H1 (cell line): Measurements from ENCODE around the gene PPA2. TPM values are rescaled to one million over a fixed set of nuclear protein-coding genes. Genes with fewer than 3 reads are reported as not detected.
"Not testable (repeated sequence)": the region's sequence is repeated elsewhere in the genome, so short reads cannot be mapped to it uniquely, and the experiment has no call there.

Experiments used
- CTCF ChIA-PET: fragments of 300-600 bp; sonication (Branson Sonifier 250); formaldehyde crosslinking; loops from one replicate; lab custom pipeline; 2021; ENCODE audit not compliant: partially characterized antibody; lab: Charles Lee
- POLR2A ChIA-PET: fragments of 300-600 bp; sonication (Branson Sonifier 250); formaldehyde crosslinking; loops from one replicate; lab custom pipeline; 2021; ENCODE audit warnings: inconsistent platforms; ENCODE audit not compliant: partially characterized antibody; lab: Charles Lee
- DNase-seq, 2 experiments: peaks; one replicate each; pipeline versions ENCODE4 v3.0.0 to v3.0.0-alpha.2; 2010 to 2022; ENCODE audit warnings: low spot score in 2 of 2, low read depth in 1 of 2, mixed read lengths in 1 of 2
- FAIRE-seq: peaks from 2 replicates; lab custom pipeline; 2011; peaks lifted over from hg19 to GRCh38; lab: Jason Lieb, UNC
- H2AFZ ChIP-seq: 2 replicates; pipeline ENCODE4 v1.8.1; 2012; ENCODE audit warnings: low read length, inconsistent platforms
- H2AK5ac ChIP-seq: 2 replicates; pipeline ENCODE4 v1.6.1; 2013; ENCODE audit warnings: low read depth, low read length
- H2BK120ac ChIP-seq: replicated peaks from 2 replicates; pipeline ENCODE3; 2013; ENCODE audit warnings: low read depth, low read length, inconsistent platforms
- H2BK12ac ChIP-seq: 2 replicates; pipeline ENCODE4 v1.6.1; 2013; ENCODE audit warnings: low read depth, low read length
- H2BK15ac ChIP-seq: 2 replicates; pipeline ENCODE4 v1.6.1; 2013; ENCODE audit warnings: low read length
- H2BK20ac ChIP-seq: 2 replicates; pipeline ENCODE4 v1.6.1; 2013; ENCODE audit warnings: low read length
- H2BK5ac ChIP-seq: 2 replicates; pipeline ENCODE4 v1.6.1; 2013; ENCODE audit warnings: low read depth, low read length
- H3K14ac ChIP-seq: 2 replicates; pipeline ENCODE4 v1.6.1; 2013; ENCODE audit warnings: inconsistent platforms; ENCODE audit not compliant: insufficient read length
- H3K18ac ChIP-seq: 2 replicates; pipeline ENCODE4 v1.6.1; 2013; ENCODE audit warnings: low read length; ENCODE audit errors: extremely low read depth
- H3K23ac ChIP-seq: 2 replicates; pipeline ENCODE4 v1.6.1; 2013; ENCODE audit warnings: inconsistent platforms; ENCODE audit not compliant: insufficient read length
- H3K23me2 ChIP-seq: 2 replicates; pipeline ENCODE4 v1.6.1; 2013; ENCODE audit warnings: low read depth, low read length
- H3K27ac ChIP-seq: 2 replicates; pipeline ENCODE4 v1.6.1; 2011; ENCODE audit warnings: low read depth, low read length, inconsistent platforms
- H3K27me3 ChIP-seq, 4 experiments: replicated peaks in 1 of 4; 1 replicate in 1 of 4; 2 replicates in 3 of 4; pipeline versions ENCODE4 v1.6.1 to v1.8.1; 2011 to 2013; ENCODE audit warnings: low read length in 3 of 4, mild to moderate bottlenecking in 3 of 4, inconsistent platforms in 2 of 4, mixed read lengths in 2 of 4, moderate library complexity in 1 of 4; ENCODE audit not compliant: control insufficient read depth in 3 of 4, insufficient read depth in 3 of 4; ENCODE audit errors: extremely low read depth in 1 of 4
- H3K36me3 ChIP-seq, 4 experiments: 2 replicates each; pipeline versions ENCODE4 v1.6.1 to v1.8.1; 2011 to 2013; ENCODE audit warnings: mild to moderate bottlenecking in 4 of 4, low read length in 3 of 4, moderate library complexity in 2 of 4, control low read depth in 1 of 4, inconsistent platforms in 1 of 4; ENCODE audit not compliant: insufficient read depth in 4 of 4, control insufficient read depth in 2 of 4
- H3K4ac ChIP-seq: replicated peaks from 2 replicates; pipeline ENCODE3; 2013; ENCODE audit warnings: low read length, low read depth, mixed read lengths, inconsistent platforms; ENCODE audit not compliant: insufficient read length
- H3K4me1 ChIP-seq, 4 experiments: replicated peaks in 1 of 4; 1 replicate in 1 of 4; 2 replicates in 3 of 4; pipeline versions ENCODE4 v1.6.1 to v1.8.1; 2011 to 2013; ENCODE audit warnings: low read length in 3 of 4, inconsistent platforms in 2 of 4, mixed read lengths in 1 of 4; ENCODE audit not compliant: insufficient read depth in 4 of 4, control insufficient read depth in 3 of 4
- H3K4me2 ChIP-seq, 2 experiments: 2 replicates each; pipeline versions ENCODE4 v1.6.1 to v1.8.1; 2011 to 2013; ENCODE audit warnings: low read depth in 2 of 2, low read length in 2 of 2, control low read depth in 1 of 2, inconsistent platforms in 1 of 2, mild to moderate bottlenecking in 1 of 2; ENCODE audit not compliant: insufficient read depth in 1 of 2
- H3K4me3 ChIP-seq, 4 experiments: fragments of 200-600, 300-600 bp in 1 of 4; sonication (generic), shearing (Covaris generic), sonication (Bioruptor Twin) in 1 of 4; 2 replicates each; pipeline versions ENCODE4 v1.5.1 to v1.8.1; 2011 to 2016; ENCODE audit warnings: low read length in 4 of 4, low read depth in 3 of 4, control low read depth in 2 of 4, inconsistent platforms in 2 of 4, mild to moderate bottlenecking in 2 of 4, mixed read lengths in 1 of 4, moderate library complexity in 1 of 4; ENCODE audit not compliant: insufficient read depth in 2 of 4; ENCODE audit errors: extremely low read depth in 1 of 4
- H3K56ac ChIP-seq: replicated peaks from 2 replicates; pipeline ENCODE3; 2013; ENCODE audit warnings: low read depth, mild to moderate bottlenecking, mixed read lengths, low read length, inconsistent platforms; ENCODE audit not compliant: insufficient read length
- H3K79me1 ChIP-seq: 2 replicates; pipeline ENCODE4 v1.6.1; 2013; ENCODE audit warnings: low read depth, low read length, control low read depth
- H3K79me2 ChIP-seq, 2 experiments: 2 replicates each; pipeline versions ENCODE4 v1.6.1 to v1.8.1; 2012 to 2013; ENCODE audit warnings: low read length in 2 of 2, mild to moderate bottlenecking in 2 of 2, inconsistent platforms in 1 of 2; ENCODE audit not compliant: insufficient read depth in 2 of 2, control insufficient read depth in 1 of 2
- H3K9ac ChIP-seq, 4 experiments: replicated peaks in 1 of 4; 1 replicate in 1 of 4; 2 replicates in 3 of 4; pipeline versions ENCODE4 v1.6.1 to v1.8.1; 2011 to 2013; ENCODE audit warnings: low read depth in 3 of 4, low read length in 3 of 4, control low read depth in 2 of 4, mild to moderate bottlenecking in 2 of 4, moderate library complexity in 2 of 4, inconsistent platforms in 1 of 4; ENCODE audit errors: extremely low read depth in 1 of 4
- H3K9me3 ChIP-seq, 2 experiments: 2 replicates each; pipeline versions ENCODE4 v1.6.1 to v1.8.1; 2012 to 2013; ENCODE audit warnings: mild to moderate bottlenecking in 2 of 2, moderate library complexity in 2 of 2, control low read depth in 1 of 2, inconsistent platforms in 1 of 2, low read depth in 1 of 2, low read length in 1 of 2, mixed read lengths in 1 of 2; ENCODE audit not compliant: insufficient read depth in 2 of 2
- H4K20me1 ChIP-seq, 2 experiments: replicated peaks in 1 of 2; 2 replicates each; pipeline versions ENCODE3 to v1.8.1; 2011 to 2013; ENCODE audit warnings: inconsistent platforms in 2 of 2, low read length in 2 of 2, mild to moderate bottlenecking in 1 of 2; ENCODE audit not compliant: insufficient read depth in 2 of 2, control insufficient read depth in 1 of 2
- H4K5ac ChIP-seq: 2 replicates; pipeline ENCODE4 v1.6.1; 2013; ENCODE audit warnings: low read length, low read depth, mixed read lengths, inconsistent platforms; ENCODE audit not compliant: insufficient read length
- H4K8ac ChIP-seq: 2 replicates; pipeline ENCODE4 v1.8.0; 2013; ENCODE audit warnings: mild to moderate bottlenecking, moderate library complexity, low read length, inconsistent platforms; ENCODE audit not compliant: insufficient read depth; ENCODE audit errors: extremely low read depth
- H4K91ac ChIP-seq: replicated peaks from 2 replicates; pipeline ENCODE3; 2013; ENCODE audit warnings: low read length, mixed read lengths, inconsistent platforms; ENCODE audit not compliant: insufficient read length
- WGBS, 2 experiments: shearing (Covaris generic) in 1 of 2; methylation state at CpG; one replicate each; pipeline versions ENCODE4 v1.1.6 to v1.1.7; 2013 to 2015; ENCODE audit warnings: low lambda C conversion rate in 2 of 2, mixed read lengths in 2 of 2, inconsistent platforms in 1 of 2, low coverage in 1 of 2, missing lambda C conversion rate in 1 of 2; ENCODE audit not compliant: insufficient replicate concordance in 2 of 2, insufficient coverage in 1 of 2, insufficient read length in 1 of 2; ENCODE audit errors: extremely low coverage in 1 of 2, missing lambda C conversion rate in 1 of 2; 5-methylcytosine and 5-hydroxymethylcytosine counted together
- polyA plus RNA-seq, 7 experiments: library from polyadenylated mRNA; depleted of rRNA in 3 of 7; stranded (reverse) in 5 of 7; unstranded in 2 of 7; fragments of >200 nt in 5 of 7; fragments of 200-250 nt in 2 of 7; gene quantifications; 1 replicate in 5 of 7; 2 replicates in 1 of 7; 4 replicates in 1 of 7; pipeline versions ENCODE4 v1.2.1 to v1.2.3, GENCODE V29; 2011 to 2013; ENCODE audit warnings: missing spikeins in 2 of 7, mixed read lengths in 2 of 7
- total RNA-seq: library from RNA; stranded (reverse); fragmentation: NEBNext Ultra II Directional; extraction: Animal tissue kit (Norgen Biotek cat#: 25700); gene quantifications from 2 replicates; pipeline ENCODE4 v1.2.1, GENCODE V29; 2021

Gene PPA2
- total and polyA plus RNA-seq, 2 of the 8 experiments (the other 6 are each of a cell fraction or from before 2014, with no cell fraction given): 24.9 to 62.7 TPM

GRCh38 chr4:105464563-105464962 lies 9.3 kb downstream of the PPA2 start:
- H3K23ac ChIP-seq, DNase-seq, H2BK5ac ChIP-seq, H3K4ac ChIP-seq, H2BK120ac ChIP-seq, FAIRE-seq, H3K4me3 ChIP-seq, H4K20me1 ChIP-seq, H3K9ac ChIP-seq, H3K9me3 ChIP-seq, H3K79me1 ChIP-seq, H3K27me3 ChIP-seq, POLR2A ChIA-PET, H3K4me1 ChIP-seq, H2AK5ac ChIP-seq, H2BK12ac ChIP-seq, H3K4me2 ChIP-seq, H3K14ac ChIP-seq, H3K23me2 ChIP-seq, H3K56ac ChIP-seq, H2AFZ ChIP-seq, H4K8ac ChIP-seq, H4K91ac ChIP-seq, H2BK20ac ChIP-seq, H2BK15ac ChIP-seq, H3K27ac ChIP-seq, H3K18ac ChIP-seq, H4K5ac ChIP-seq: not testable (repeated sequence)
- Histone ChIP-seq H3K79me2 (peaks cover 6 to 39% of the 10 kb centered on the region in 2 experiments; a peak in 2 of 4 replicates), H3K36me3 (peaks cover 0 to 15% (median 0%) of the 10 kb centered on the region in 4 experiments; a peak in 1 of 8 replicates)
- 100% methylated on average over 2 of the region's 2 CpGs; no CpG with 5 or more reads in 1 of the 2 experiments for WGBS, 2 experiments
- CTCF ChIA-PET: interaction anchor here (2.8 kb wide), 1 partner anchor 9 kb away, joined by 10 read pairs; the partner anchor contains the start of gene PPA2
